GM12878 (cell line): ENCODE results near the gene PRM2. TPM values are rescaled to one million over a fixed set of nuclear protein-coding genes. Genes with fewer than 3 reads are reported as not detected.

Source experiments
- ATAC-seq: fragments of 200-7000 bp; cut with Tn5 transposase; 3 replicates; pipeline ENCODE4 v1.9.1; 2020; ENCODE audit warnings: mild to moderate bottlenecking, moderate library complexity
- BruUV-seq: library from RNA; stranded (reverse); fragments of 400-500 nt; replicated peaks from 2 replicates; lab custom pipeline; 2021; lab: Mats Ljungman, UMichigan
- CTCF ChIA-PET: fragments of 300-600 bp; sonication (Branson Sonifier 250); formaldehyde crosslinking; extraction: SDS; loops from one replicate; lab custom pipeline; 2021; ENCODE audit warnings: inconsistent platforms; lab: Yijun Ruan, JAX
- POLR2A ChIA-PET: fragments of 350-600 bp; formaldehyde crosslinking; extraction: SDS; loops from one replicate; lab custom pipeline; 2021; ENCODE audit warnings: inconsistent platforms; lab: Charles Lee
- RAD21 ChIA-PET: fragments of 300-600 bp; sonication (Branson Sonifier 250); formaldehyde crosslinking; loops from one replicate; lab custom pipeline; 2023; ENCODE audit warnings: antibody characterized with exemption; ENCODE audit not compliant: unreplicated experiment; lab: Charles Lee
- SMC1A ChIA-PET: fragments of 300-600 bp; sonication (Branson Sonifier 250); formaldehyde crosslinking; loops from one replicate; lab custom pipeline; 2023; ENCODE audit not compliant: unreplicated experiment, uncharacterized antibody; lab: Charles Lee
- DNase-seq: peaks from one replicate; pipeline ENCODE4 v3.0.0-alpha.2; 2011; ENCODE audit warnings: low read depth, low spot score
- FAIRE-seq: peaks from 3 replicates; lab custom pipeline; 2011; peaks lifted over from hg19 to GRCh38; lab: Jason Lieb, UNC
- H2AFZ ChIP-seq: 2 replicates; pipeline ENCODE4 v1.6.0; 2011; ENCODE audit warnings: low read depth, low read length, control low read depth; ENCODE audit not compliant: control insufficient read depth
- H3K27ac ChIP-seq: 2 replicates; pipeline ENCODE4 v1.5.1; 2011; ENCODE audit warnings: control low read depth; ENCODE audit not compliant: control insufficient read depth, insufficient read depth
- H3K27me3 ChIP-seq, 2 experiments: replicated peaks in 1 of 2; 2 replicates each; pipeline versions ENCODE4 v1.6.0 to v1.6.1; 2011; ENCODE audit warnings: low read length in 1 of 2; ENCODE audit not compliant: control insufficient read depth in 2 of 2, insufficient read depth in 2 of 2
- H3K36me3 ChIP-seq, 2 experiments: 2 replicates each; pipeline ENCODE4 v1.5.1; 2011; ENCODE audit warnings: low read length in 1 of 2; ENCODE audit not compliant: control insufficient read depth in 2 of 2, insufficient read depth in 2 of 2
- H3K4me1 ChIP-seq: 2 replicates; pipeline ENCODE4 v1.6.1; 2011; ENCODE audit warnings: mild to moderate bottlenecking, low read length, moderate library complexity, mixed read lengths; ENCODE audit not compliant: control insufficient read depth, insufficient read depth
- H3K4me2 ChIP-seq: 2 replicates; pipeline ENCODE4 v1.6.0; 2011; ENCODE audit warnings: control low read depth; ENCODE audit not compliant: control insufficient read depth, insufficient read depth
- H3K4me3 ChIP-seq: fragments of 200-600 bp; sonication (generic); 2 replicates; pipeline ENCODE4 v1.5.1; 2016
- H3K79me2 ChIP-seq: 2 replicates; pipeline ENCODE4 v1.6.0; 2011; ENCODE audit warnings: low read length; ENCODE audit not compliant: control insufficient read depth, insufficient read depth
- H3K9ac ChIP-seq: 2 replicates; pipeline ENCODE4 v1.8.0; 2011; ENCODE audit warnings: low read length, control low read depth, mixed read lengths; ENCODE audit not compliant: control insufficient read depth, insufficient read depth
- H3K9me3 ChIP-seq: replicated peaks from 3 replicates; pipeline ENCODE4 v1.5.1; 2011; ENCODE audit warnings: mild to moderate bottlenecking, low read length; ENCODE audit not compliant: control insufficient read depth, insufficient read depth
- H4K20me1 ChIP-seq: 2 replicates; pipeline ENCODE4 v1.6.0; 2011; ENCODE audit not compliant: control insufficient read depth, insufficient read depth
- BRCA1 ChIP-seq: IDR thresholded peaks from 2 replicates; pipeline ENCODE4 v1.6.1; 2011; ENCODE audit warnings: low read depth, low read length, improper control_type of control experiment
- CBX3 ChIP-seq: fragments of 200-600 bp; sonication (generic); IDR thresholded peaks from 2 replicates; pipeline ENCODE4 v1.6.1; 2016; ENCODE audit warnings: low read depth, borderline replicate concordance
- DPF2 ChIP-seq: fragments of 450-650 bp; IDR thresholded peaks from 2 replicates; pipeline ENCODE4 v1.6.1; 2017; ENCODE audit warnings: mild to moderate bottlenecking
- ESRRA ChIP-seq: IDR thresholded peaks from 2 replicates; pipeline ENCODE4 v1.6.1; 2012; ENCODE audit warnings: mild to moderate bottlenecking, low read length, improper control_type of control experiment
- HCFC1 ChIP-seq: fragments of 150-350 bp; IDR thresholded peaks from 2 replicates; pipeline ENCODE4 v1.6.1; 2014; ENCODE audit warnings: low read length
- KAT2A ChIP-seq: conservative IDR thresholded peaks from 2 replicates; pipeline ENCODE4 v1.6.1; 2011; ENCODE audit warnings: low read depth, low read length; ENCODE audit not compliant: control insufficient read depth
- NFIC ChIP-seq: IDR thresholded peaks from 2 replicates; pipeline ENCODE4 v1.6.1; 2012; ENCODE audit warnings: low read depth, mild to moderate bottlenecking, inconsistent platforms, low read length, moderate library complexity
- POLR2A ChIP-seq: IDR thresholded peaks from 2 replicates; pipeline ENCODE4 v1.6.1; 2011; ENCODE audit warnings: low read depth, mild to moderate bottlenecking, low read length
- RELA ChIP-seq: fragments of 450-650 bp; IDR thresholded peaks from 2 replicates; pipeline ENCODE4 v1.8.0; 2014; ENCODE audit warnings: borderline replicate concordance; ENCODE audit not compliant: partially characterized antibody
- RUNX3 ChIP-seq: IDR thresholded peaks from 2 replicates; pipeline ENCODE4 v1.6.1; 2012; ENCODE audit warnings: low read length, inconsistent platforms
- SMAD1 ChIP-seq: fragments of 450-650 bp; IDR thresholded peaks from 2 replicates; pipeline ENCODE4 v1.6.1; 2018; ENCODE audit warnings: mild to moderate bottlenecking, low read depth; ENCODE audit not compliant: partially characterized antibody
- WGBS: methylation state at CpG from one replicate; pipeline ENCODE4 v1.1.6; 2016; ENCODE audit warnings: low lambda C conversion rate; ENCODE audit not compliant: insufficient replicate concordance, insufficient coverage; ENCODE audit errors: missing lambda C conversion rate; 5-methylcytosine and 5-hydroxymethylcytosine counted together
- in situ Hi-C: fragments of 300-500 bp; cut with MboI; formaldehyde crosslinking; loops from 9 replicates; pipeline ENCODE4 v1.14.3; 2018; ENCODE audit warnings: mixed read lengths
- intact Hi-C: fragments of 100-400 bp; cut with micrococcal nuclease; formaldehyde crosslinking; loops from one replicate; pipeline ENCODE4 v1.14.2; 2022; ENCODE audit not compliant: unreplicated experiment
- polyA plus RNA-seq, 11 experiments: library from polyadenylated mRNA; depleted of rRNA in 4 of 11; unstranded in 6 of 11; stranded (reverse) in 5 of 11; fragments of >200 nt; fragmentation: Nextera tagmentation in 4 of 11; fragmentation: Illumina TruSeq in 1 of 11; extraction: Ambion mirVana in 4 of 11; extraction: Trizol in 1 of 11; gene quantifications; 1 replicate in 1 of 11; 2 replicates in 10 of 11; pipeline versions ENCODE4 v1.2.1 to v1.2.3, GENCODE V29; 2011 to 2016; ENCODE audit warnings: inconsistent platforms in 2 of 11, missing spikeins in 2 of 11, low read depth in 1 of 11
- total RNA-seq, 4 experiments: library from RNA; depleted of rRNA in 3 of 4; stranded (reverse); fragments of >200 nt in 3 of 4; fragmentation: Illumina TruSeq in 1 of 4; extraction: Trizol in 1 of 4; gene quantifications; 2 replicates each; pipeline versions ENCODE4 v1.2.1 to v1.2.3, GENCODE V29; 2013 to 2021
- TF ChIP-seq, protein P1 (sequence below): fragments of 450-650 bp; IDR thresholded peaks from 2 replicates; pipeline ENCODE4 v1.6.1; 2017; ENCODE audit warnings: antibody characterized with exemption, mild to moderate bottlenecking, moderate library complexity
- TF ChIP-seq, protein P2 (sequence below): fragments of 450-650 bp; IDR thresholded peaks from 2 replicates; pipeline ENCODE4 v1.6.1; 2016; ENCODE audit warnings: mild to moderate bottlenecking, moderate library complexity, borderline replicate concordance
- TF ChIP-seq, protein P3 (sequence below): IDR thresholded peaks from 2 replicates; pipeline ENCODE4 v1.6.1; 2011; ENCODE audit warnings: borderline replicate concordance, low read depth, mild to moderate bottlenecking, moderate library complexity, low read length; ENCODE audit not compliant: insufficient read depth, poor library complexity, severe bottlenecking

Gene PRM2
- total and polyA plus RNA-seq, 10 of the 15 experiments (the other 5 are each of a cell fraction or from before 2014, with no cell fraction given): not detected

DNA sequence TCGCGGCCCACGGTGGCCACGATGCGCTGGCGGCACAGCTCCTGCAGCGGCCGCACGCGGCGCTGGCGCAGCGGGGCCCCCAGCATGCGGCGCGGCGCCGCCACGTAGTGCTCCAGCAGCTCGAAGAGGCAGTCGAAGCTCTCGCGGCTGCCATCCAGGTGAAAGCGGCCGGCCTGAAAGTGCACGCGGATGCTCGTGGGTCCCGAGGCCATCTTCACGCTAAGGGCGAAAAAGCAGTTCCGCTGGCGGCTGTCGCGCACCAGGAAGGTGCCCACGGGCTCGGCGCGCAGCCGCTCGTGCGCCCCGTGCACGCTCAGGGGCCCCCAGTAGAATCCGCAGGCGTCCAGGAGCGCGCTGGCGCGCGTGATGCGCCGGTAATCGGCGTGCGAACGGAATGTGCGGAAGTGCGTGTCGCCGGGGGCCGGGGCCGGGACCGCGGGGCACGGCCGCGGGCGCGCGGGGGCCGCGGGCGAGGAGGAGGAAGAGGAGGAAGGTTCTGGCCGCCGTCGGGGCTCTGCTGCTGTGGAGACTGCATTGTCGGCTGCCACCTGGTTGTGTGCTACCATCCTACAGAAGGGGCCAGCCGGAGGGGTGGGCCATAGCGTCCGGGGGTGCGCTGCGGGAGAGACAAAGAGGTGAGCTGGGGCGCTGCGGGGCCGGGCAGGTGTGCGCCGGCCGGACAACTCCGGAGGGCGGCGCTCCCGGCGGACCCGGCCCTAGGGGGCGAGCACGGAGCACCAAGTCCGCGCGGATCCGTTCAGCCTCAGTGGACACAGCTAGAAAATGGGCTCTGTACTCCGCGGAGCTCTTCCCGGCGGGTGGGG lies 21.2 kb downstream of the PRM2 start:
- H3K27me3 ChIP-seq: no peaks in the 10 kb centered on the region
- H3K27ac ChIP-seq: peak overlapping the region; percentile 71
- ChIA-PET POLR2A (interaction anchor here (0.6 to 6.6 kb wide), 31 partner anchors 19 to 567 kb away, joined by 3 to 80 read pairs (median 7); no protein-coding TSS in a partner anchor), SMC1A (interaction anchor here (0.6 to 8.8 kb wide), 41 partner anchors 19 to 304 kb away, joined by 3 to 108 read pairs (median 5); no protein-coding TSS in a partner anchor), RAD21 (interaction anchor here (0.6 to 11.8 kb wide), 65 partner anchors 9 to 313 kb away, joined by 3 to 243 read pairs (median 5); partner anchors contain the start of gene DEXI), CTCF (interaction anchor here (0.7 to 11.0 kb wide), 40 partner anchors 19 to 305 kb away, joined by 3 to 170 read pairs (median 5); no protein-coding TSS in a partner anchor)
- intact Hi-C loops: loop anchor here (1.0 to 5.0 kb wide), 6 partner anchors 30 to 273 kb away; no protein-coding TSS in a partner anchor
- no TSS peak for BruUV-seq
- peaks cover 37% of the 10 kb centered on the region for H3K79me2 ChIP-seq
- H4K20me1 ChIP-seq: no peaks in the 10 kb centered on the region
- under 1% methylated on average over 86 of the region's 105 CpGs for WGBS
- H3K4me1 ChIP-seq: peaks cover 43% of the 10 kb centered on the region
- H3K9ac ChIP-seq: peak overlapping the region; percentile 89
- peak overlapping the region; percentile 91 for H3K4me3 ChIP-seq
- no peak for FAIRE-seq
- H3K9me3 ChIP-seq: no peaks in the 10 kb centered on the region
- peaks cover 0 to 3% of the 10 kb centered on the region in 2 experiments; a peak in 1 of 4 replicates for H3K36me3 ChIP-seq
- no peak for DNase-seq
- peak overlapping the region; percentile 25; the same call in 1 of the 2 replicates for H2AFZ ChIP-seq
- in situ Hi-C loops: loop anchor here (5.0 kb wide), 1 partner anchor 288 kb away; no protein-coding TSS in a partner anchor
- peak overlapping the region; percentile 92 for H3K4me2 ChIP-seq
- ATAC-seq: peak; percentile 4
- no peak for TF ChIP-seq NFIC
- TF ChIP-seq RUNX3: no peak
- no peak for TF ChIP-seq CBX3
- no peak for TF ChIP-seq HCFC1
- TF ChIP-seq, protein P1, sequence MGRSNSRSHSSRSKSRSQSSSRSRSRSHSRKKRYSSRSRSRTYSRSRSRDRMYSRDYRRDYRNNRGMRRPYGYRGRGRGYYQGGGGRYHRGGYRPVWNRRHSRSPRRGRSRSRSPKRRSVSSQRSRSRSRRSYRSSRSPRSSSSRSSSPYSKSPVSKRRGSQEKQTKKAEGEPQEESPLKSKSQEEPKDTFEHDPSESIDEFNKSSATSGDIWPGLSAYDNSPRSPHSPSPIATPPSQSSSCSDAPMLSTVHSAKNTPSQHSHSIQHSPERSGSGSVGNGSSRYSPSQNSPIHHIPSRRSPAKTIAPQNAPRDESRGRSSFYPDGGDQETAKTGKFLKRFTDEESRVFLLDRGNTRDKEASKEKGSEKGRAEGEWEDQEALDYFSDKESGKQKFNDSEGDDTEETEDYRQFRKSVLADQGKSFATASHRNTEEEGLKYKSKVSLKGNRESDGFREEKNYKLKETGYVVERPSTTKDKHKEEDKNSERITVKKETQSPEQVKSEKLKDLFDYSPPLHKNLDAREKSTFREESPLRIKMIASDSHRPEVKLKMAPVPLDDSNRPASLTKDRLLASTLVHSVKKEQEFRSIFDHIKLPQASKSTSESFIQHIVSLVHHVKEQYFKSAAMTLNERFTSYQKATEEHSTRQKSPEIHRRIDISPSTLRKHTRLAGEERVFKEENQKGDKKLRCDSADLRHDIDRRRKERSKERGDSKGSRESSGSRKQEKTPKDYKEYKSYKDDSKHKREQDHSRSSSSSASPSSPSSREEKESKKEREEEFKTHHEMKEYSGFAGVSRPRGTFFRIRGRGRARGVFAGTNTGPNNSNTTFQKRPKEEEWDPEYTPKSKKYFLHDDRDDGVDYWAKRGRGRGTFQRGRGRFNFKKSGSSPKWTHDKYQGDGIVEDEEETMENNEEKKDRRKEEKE: no peak; the same call in 1 of the 2 replicates
- peak; percentile 63; the same call in 1 of the 2 replicates for TF ChIP-seq DPF2
- no peak for TF ChIP-seq ESRRA
- peak; percentile 71 for TF ChIP-seq POLR2A
- TF ChIP-seq SMAD1: no peak
- TF ChIP-seq, protein P2, sequence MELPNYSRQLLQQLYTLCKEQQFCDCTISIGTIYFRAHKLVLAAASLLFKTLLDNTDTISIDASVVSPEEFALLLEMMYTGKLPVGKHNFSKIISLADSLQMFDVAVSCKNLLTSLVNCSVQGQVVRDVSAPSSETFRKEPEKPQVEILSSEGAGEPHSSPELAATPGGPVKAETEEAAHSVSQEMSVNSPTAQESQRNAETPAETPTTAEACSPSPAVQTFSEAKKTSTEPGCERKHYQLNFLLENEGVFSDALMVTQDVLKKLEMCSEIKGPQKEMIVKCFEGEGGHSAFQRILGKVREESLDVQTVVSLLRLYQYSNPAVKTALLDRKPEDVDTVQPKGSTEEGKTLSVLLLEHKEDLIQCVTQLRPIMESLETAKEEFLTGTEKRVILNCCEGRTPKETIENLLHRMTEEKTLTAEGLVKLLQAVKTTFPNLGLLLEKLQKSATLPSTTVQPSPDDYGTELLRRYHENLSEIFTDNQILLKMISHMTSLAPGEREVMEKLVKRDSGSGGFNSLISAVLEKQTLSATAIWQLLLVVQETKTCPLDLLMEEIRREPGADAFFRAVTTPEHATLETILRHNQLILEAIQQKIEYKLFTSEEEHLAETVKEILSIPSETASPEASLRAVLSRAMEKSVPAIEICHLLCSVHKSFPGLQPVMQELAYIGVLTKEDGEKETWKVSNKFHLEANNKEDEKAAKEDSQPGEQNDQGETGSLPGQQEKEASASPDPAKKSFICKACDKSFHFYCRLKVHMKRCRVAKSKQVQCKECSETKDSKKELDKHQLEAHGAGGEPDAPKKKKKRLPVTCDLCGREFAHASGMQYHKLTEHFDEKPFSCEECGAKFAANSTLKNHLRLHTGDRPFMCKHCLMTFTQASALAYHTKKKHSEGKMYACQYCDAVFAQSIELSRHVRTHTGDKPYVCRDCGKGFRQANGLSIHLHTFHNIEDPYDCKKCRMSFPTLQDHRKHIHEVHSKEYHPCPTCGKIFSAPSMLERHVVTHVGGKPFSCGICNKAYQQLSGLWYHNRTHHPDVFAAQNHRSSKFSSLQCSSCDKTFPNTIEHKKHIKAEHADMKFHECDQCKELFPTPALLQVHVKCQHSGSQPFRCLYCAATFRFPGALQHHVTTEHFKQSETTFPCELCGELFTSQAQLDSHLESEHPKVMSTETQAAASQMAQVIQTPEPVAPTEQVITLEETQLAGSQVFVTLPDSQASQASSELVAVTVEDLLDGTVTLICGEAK: no peak
- TF ChIP-seq, protein P3, sequence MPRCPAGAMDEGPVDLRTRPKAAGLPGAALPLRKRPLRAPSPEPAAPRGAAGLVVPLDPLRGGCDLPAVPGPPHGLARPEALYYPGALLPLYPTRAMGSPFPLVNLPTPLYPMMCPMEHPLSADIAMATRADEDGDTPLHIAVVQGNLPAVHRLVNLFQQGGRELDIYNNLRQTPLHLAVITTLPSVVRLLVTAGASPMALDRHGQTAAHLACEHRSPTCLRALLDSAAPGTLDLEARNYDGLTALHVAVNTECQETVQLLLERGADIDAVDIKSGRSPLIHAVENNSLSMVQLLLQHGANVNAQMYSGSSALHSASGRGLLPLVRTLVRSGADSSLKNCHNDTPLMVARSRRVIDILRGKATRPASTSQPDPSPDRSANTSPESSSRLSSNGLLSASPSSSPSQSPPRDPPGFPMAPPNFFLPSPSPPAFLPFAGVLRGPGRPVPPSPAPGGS: no peak
- TF ChIP-seq KAT2A: no peak
- TF ChIP-seq BRCA1: no peak
- no peak for TF ChIP-seq RELA
